ENCODE measurements around the gene SPECC1.

DNA sequence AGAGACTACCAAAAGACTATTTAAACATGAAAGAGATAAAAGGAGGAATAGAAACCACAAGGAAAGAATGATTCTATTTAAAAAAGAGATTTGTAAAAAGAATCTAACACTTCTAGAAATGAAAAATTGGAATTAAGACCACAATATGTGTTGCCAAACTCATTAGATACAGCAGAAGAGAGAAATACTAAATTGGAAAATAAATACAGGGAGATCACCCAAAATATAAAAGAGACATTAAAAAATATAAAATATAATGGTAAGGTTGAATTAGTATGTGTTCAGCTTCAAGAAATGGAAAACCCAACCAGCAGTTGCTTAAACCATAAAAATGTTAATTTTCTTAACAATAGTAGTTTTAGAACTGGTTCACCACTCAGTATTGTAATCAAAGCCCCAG, 297.8 kb downstream of the SPECC1 start:
- TF ChIP-seq U2AF1 (optimal IDR thresholded peaks at IDR 0.05; ENCODE audit: low read depth, low read length) (no peak), POLR2AphosphoS5 (IDR thresholded peaks at IDR 0.05; ENCODE audit: low read depth, low read length) (no peak), SMAD3 (CRISPR knock-in tag; IDR thresholded peaks at IDR 0.05) (no peak), ZNF468 (CRISPR knock-in tag; IDR thresholded peaks at IDR 0.05) (no peak), BRD4 (CRISPR knock-in tag; IDR thresholded peaks at IDR 0.05) (no peak), FOXM1 (CRISPR knock-in tag; IDR thresholded peaks at IDR 0.05) (no peak), TCF7 (IDR thresholded peaks at IDR 0.05; ENCODE audit: low read depth) (no peak), ZNF354B (CRISPR knock-in tag; IDR thresholded peaks at IDR 0.05) (no peak), TCF12 (IDR thresholded peaks at IDR 0.05) (no peak), TCF12 (CRISPR knock-in tag; IDR thresholded peaks at IDR 0.05) (no peak)
- TF ChIP-seq, protein P1, sequence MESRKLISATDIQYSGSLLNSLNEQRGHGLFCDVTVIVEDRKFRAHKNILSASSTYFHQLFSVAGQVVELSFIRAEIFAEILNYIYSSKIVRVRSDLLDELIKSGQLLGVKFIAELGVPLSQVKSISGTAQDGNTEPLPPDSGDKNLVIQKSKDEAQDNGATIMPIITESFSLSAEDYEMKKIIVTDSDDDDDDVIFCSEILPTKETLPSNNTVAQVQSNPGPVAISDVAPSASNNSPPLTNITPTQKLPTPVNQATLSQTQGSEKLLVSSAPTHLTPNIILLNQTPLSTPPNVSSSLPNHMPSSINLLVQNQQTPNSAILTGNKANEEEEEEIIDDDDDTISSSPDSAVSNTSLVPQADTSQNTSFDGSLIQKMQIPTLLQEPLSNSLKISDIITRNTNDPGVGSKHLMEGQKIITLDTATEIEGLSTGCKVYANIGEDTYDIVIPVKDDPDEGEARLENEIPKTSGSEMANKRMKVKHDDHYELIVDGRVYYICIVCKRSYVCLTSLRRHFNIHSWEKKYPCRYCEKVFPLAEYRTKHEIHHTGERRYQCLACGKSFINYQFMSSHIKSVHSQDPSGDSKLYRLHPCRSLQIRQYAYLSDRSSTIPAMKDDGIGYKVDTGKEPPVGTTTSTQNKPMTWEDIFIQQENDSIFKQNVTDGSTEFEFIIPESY (CRISPR knock-in tag; IDR thresholded peaks at IDR 0.05), result no peak
